HUES64 (cell line): ENCODE results near the gene RFX4.
"Not testable (repeated sequence)": the region's sequence is repeated elsewhere in the genome, so short reads cannot be mapped to it uniquely, and the experiment has no call there.

Experiments
- H3K27ac ChIP-seq: 2 replicates; pipeline ENCODE4 v1.7.0; 2013; ENCODE audit warnings: low read depth, low read length, inconsistent platforms
- H3K27me3 ChIP-seq: 2 replicates; pipeline ENCODE4 v1.6.1; 2013; ENCODE audit warnings: mild to moderate bottlenecking, low read length; ENCODE audit not compliant: insufficient read depth
- H3K36me3 ChIP-seq: 2 replicates; pipeline ENCODE4 v1.6.1; 2013; ENCODE audit warnings: mild to moderate bottlenecking, low read length; ENCODE audit not compliant: insufficient read depth
- H3K4me1 ChIP-seq: 2 replicates; pipeline ENCODE4 v1.6.1; 2013; ENCODE audit warnings: mild to moderate bottlenecking, low read length, moderate library complexity; ENCODE audit not compliant: insufficient read depth
- H3K4me3 ChIP-seq: 2 replicates; pipeline ENCODE4 v1.5.1; 2013; ENCODE audit warnings: mild to moderate bottlenecking, low read length, moderate library complexity
- H3K9ac ChIP-seq: 2 replicates; pipeline ENCODE4 v1.6.1; 2013; ENCODE audit warnings: mild to moderate bottlenecking, low read depth, low read length
- H3K9me3 ChIP-seq: 2 replicates; pipeline ENCODE4 v1.6.1; 2013; ENCODE audit warnings: low read depth, low read length; ENCODE audit not compliant: insufficient read depth
- WGBS: fragments of 150-250, 120-280 bp; methylation state at CpG from one replicate; pipeline ENCODE4 v1.1.7; 2013; ENCODE audit warnings: missing lambda C conversion rate; 5-methylcytosine and 5-hydroxymethylcytosine counted together

RFX4 gene

DNA sequence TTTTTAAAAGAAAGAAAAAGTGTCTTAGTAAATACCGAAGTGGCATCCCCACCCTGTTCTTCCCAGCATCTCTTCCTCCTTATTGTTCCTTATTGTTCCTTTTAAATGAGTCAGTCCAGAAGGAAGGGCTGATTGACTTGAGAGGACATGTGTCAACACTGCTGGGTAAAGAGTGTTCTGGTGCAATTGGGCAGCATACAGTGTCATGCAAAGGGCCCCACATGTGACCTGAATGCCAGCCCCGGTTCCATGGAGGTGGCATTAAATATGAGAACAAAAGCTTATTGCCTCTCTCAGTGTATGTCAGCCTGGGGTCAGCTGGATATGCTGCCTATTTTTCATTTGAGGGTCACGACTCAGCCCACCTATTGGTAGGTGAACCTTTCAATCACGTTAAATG is 132.8 kb downstream of the RFX4 start:
- no peaks in the 10 kb centered on the region for H3K9me3 ChIP-seq
- no peaks in the 10 kb centered on the region for H3K36me3 ChIP-seq
- no peak overlapping the region for H3K27ac ChIP-seq
- H3K4me3 ChIP-seq: no peak overlapping the region
- H3K4me1 ChIP-seq: peaks cover 17% of the 10 kb centered on the region
- H3K9ac ChIP-seq: no peak overlapping the region
- no peaks in the 10 kb centered on the region for H3K27me3 ChIP-seq
- 94% methylated on average over 3 of the region's 4 CpGs for WGBS

DNA sequence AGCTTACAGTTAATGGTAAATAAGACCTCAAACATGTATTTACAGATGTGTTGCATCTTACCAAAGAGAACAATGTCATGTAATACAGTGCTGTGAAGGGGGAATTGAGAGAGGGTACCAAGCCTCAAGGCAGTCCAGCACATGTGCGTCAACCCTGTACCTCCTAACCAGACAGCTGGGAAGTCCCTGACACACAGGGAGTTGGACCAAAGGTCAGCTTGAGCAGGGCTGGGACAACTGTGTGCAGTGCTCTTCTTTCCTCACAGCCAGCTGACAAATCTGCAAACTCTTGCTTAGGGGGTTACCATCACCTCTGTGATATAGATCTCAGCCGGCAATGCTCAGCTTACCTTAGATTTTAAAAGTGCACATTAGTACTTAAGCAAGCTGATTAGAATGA is 134.9 kb downstream of the RFX4 start:
- WGBS: 98% methylated on average over 2 of the region's 2 CpGs
- Histone ChIP-seq H3K4me1 (peaks cover 4% of the 10 kb centered on the region; the same call in 1 of the 2 replicates), H3K27ac (no peak overlapping the region), H3K27me3 (no peaks in the 10 kb centered on the region), H3K4me3 (no peak overlapping the region), H3K9ac (no peak overlapping the region), H3K9me3 (no peaks in the 10 kb centered on the region), H3K36me3 (no peaks in the 10 kb centered on the region)

GRCh38 chr12:106719879-106720278 is 137.1 kb downstream of the RFX4 start:
- Histone ChIP-seq H3K27ac (no peak overlapping the region), H3K36me3 (no peaks in the 10 kb centered on the region), H3K4me3 (no peak overlapping the region), H3K9me3 (no peaks in the 10 kb centered on the region), H3K27me3 (no peaks in the 10 kb centered on the region), H3K9ac (no peak overlapping the region), H3K4me1 (peaks cover 16% of the 10 kb centered on the region)
- 99% methylated on average over 6 of the region's 6 CpGs for WGBS

GRCh38 chr12:106720696-106721095 is 137.9 kb downstream of the RFX4 start:
- 93% methylated on average over 6 of the region's 6 CpGs for WGBS
- no peaks in the 10 kb centered on the region for H3K9me3 ChIP-seq
- no peak overlapping the region for H3K9ac ChIP-seq
- H3K4me3 ChIP-seq: no peak overlapping the region
- no peak overlapping the region for H3K27ac ChIP-seq
- no peaks in the 10 kb centered on the region for H3K27me3 ChIP-seq
- H3K36me3 ChIP-seq: no peaks in the 10 kb centered on the region
- peaks cover 16% of the 10 kb centered on the region for H3K4me1 ChIP-seq

DNA sequence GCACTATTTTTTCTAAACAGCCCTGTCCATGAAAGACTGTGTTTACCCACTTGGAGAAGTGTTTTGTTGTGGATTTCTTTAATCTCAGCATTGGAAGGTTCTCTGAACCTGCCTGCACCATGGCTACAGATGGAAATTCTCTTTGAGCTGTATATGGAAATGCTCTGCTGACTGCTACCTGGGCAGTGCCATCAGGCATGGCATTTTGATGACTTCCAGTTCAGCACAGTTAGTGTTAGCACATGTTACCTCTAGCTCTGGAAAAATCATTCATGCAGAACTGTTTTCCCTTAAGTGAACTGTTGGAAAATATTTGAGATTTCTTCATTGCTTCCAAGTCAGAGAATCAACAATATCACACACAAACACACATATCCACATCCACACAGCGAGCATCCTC is 139.1 kb downstream of the RFX4 start:
- 96% methylated on average over 1 of the region's 1 CpG for WGBS
- Histone ChIP-seq H3K9ac (no peak overlapping the region), H3K27ac (no peak overlapping the region), H3K4me1 (peaks cover 16% of the 10 kb centered on the region), H3K27me3 (no peaks in the 10 kb centered on the region), H3K4me3 (no peak overlapping the region), H3K36me3 (no peaks in the 10 kb centered on the region), H3K9me3 (no peaks in the 10 kb centered on the region)

DNA sequence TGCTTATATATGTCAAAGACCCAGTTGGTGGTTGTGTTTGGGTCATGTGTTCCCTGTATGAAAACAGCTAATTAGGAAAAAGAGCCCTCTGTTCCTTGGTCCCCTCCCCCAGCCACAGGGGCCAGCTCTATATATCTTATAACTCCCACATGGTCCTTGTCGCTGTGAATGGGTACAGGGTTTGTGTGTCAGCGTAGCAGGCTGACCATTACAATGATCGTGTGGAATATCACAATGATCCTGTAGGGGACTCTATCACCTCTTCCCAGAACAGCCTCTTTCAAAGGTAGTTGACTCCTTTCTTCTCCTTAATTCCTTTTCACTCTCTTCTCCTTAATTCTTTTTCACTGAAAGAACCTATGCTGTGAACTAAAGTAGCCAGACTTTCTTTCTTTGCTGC is 140.0 kb downstream of the RFX4 start:
- Histone ChIP-seq H3K4me1 (peaks cover 16% of the 10 kb centered on the region), H3K9me3 (no peaks in the 10 kb centered on the region; the same call in 1 of the 2 replicates), H3K27ac (no peak overlapping the region), H3K36me3 (no peaks in the 10 kb centered on the region), H3K9ac (no peak overlapping the region), H3K4me3 (no peak overlapping the region), H3K27me3 (no peaks in the 10 kb centered on the region)
- WGBS: 55% methylated on average over 3 of the region's 3 CpGs

DNA sequence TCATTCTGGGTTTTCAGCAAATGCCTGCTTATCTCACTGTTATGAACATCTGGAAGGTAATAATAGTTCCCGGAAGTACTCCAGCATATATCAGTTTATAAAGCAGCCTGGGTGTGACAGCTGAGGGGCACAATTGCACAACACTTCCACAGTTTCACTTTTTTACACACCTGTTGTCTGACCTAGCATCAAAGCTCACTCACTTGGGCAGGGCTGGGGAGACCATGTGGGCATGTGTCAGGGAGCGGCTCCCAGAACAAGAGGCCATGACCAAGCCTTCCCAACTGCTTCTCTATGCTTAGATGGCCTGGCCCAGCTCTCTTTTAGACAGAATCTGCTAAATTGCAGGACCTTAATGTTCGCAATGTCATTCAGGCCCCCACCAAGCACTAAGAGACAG is 140.6 kb downstream of the RFX4 start:
- Histone ChIP-seq H3K9me3 (no peaks in the 10 kb centered on the region; the same call in 1 of the 2 replicates), H3K9ac (no peak overlapping the region), H3K27ac (no peak overlapping the region), H3K27me3 (no peaks in the 10 kb centered on the region), H3K4me3 (no peak overlapping the region), H3K4me1 (peaks cover 16% of the 10 kb centered on the region), H3K36me3 (no peaks in the 10 kb centered on the region)
- WGBS: 93% methylated on average over 3 of the region's 3 CpGs

DNA sequence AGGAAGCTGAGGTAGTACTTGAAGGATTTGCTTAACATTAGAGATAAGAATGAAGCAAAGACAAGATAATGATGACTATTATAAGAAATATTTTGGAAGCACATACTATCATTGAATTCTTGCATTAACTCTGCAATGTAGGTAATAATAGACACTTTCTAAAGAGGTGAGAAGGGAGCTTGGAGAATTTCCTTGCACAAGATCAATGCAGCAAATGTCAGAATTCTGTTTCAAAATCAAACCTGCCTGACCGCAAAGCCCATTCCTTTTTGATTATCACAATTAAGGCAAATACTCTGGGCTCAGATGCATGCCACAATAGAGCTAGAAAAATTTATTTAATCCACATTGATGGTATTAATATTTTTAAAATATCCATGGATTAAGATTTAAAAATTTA is 141.3 kb downstream of the RFX4 start:
- Histone ChIP-seq H3K4me3 (no peak overlapping the region), H3K9me3 (no peaks in the 10 kb centered on the region; the same call in 1 of the 2 replicates), H3K27ac (no peak overlapping the region), H3K9ac (no peak overlapping the region), H3K27me3 (no peaks in the 10 kb centered on the region), H3K4me1 (peaks cover 16% of the 10 kb centered on the region), H3K36me3 (no peaks in the 10 kb centered on the region)
- 100% methylated on average over 1 of the region's 1 CpG for WGBS

DNA sequence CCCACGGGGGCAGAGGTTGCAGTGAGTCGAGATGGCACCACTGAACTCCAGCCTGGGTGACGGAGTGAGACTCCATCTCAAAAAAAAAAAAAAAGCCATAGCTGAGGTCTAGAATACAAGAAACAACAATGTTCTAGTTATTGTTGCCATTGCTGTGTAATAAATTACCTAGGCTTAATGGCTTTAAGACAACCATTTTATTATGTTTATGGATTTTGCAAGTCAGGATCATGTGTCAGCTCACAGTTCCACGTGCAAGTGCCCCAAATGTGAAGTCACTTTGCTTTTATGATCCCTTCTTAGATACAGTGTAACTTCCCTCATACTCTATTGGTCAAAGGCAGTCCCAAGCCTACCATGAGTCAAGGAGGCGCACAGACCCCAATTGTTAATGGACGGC is 142.1 kb downstream of the RFX4 start:
- Histone ChIP-seq H3K27ac (no peak overlapping the region), H3K4me3 (no peak overlapping the region), H3K4me1 (peaks cover 16% of the 10 kb centered on the region), H3K27me3 (no peaks in the 10 kb centered on the region), H3K9me3 (no peaks in the 10 kb centered on the region; the same call in 1 of the 2 replicates), H3K9ac (no peak overlapping the region), H3K36me3 (no peaks in the 10 kb centered on the region)
- WGBS: 96% methylated on average over 6 of the region's 6 CpGs

DNA sequence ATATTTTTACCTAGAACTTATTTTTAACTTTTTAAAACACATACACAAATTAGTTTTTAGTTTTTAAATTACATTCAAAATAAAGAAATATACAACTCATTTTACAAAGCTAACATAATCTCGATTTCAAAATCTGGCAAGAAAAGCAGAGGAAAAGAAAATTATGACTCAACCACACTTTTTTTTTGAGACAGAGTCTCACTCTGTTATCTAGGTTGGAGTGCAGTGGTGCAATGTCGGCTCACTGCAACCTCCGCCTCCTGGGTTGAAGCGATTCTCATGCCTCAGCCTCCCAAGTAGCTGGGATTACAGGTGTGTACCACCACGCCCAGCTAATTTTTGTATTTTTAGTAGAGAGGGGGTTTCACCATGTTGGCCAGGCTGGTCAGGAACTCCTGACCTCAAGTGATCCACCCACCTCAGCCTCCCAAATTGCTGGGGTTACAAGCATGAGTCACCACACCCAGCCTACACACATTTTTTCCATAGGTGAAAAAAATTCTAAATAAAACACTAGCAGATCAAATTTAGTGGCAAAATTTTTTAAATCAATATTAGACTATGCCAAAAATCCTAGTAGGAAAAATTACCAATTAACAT is 143.9 kb downstream of the RFX4 start:
- not testable (repeated sequence) for H3K27ac ChIP-seq, H3K36me3 ChIP-seq, H3K9ac ChIP-seq, H3K9me3 ChIP-seq, H3K4me3 ChIP-seq, H3K27me3 ChIP-seq
- 96% methylated on average over 5 of the region's 5 CpGs for WGBS
- H3K4me1 ChIP-seq: peaks cover 16% of the 10 kb centered on the region

DNA sequence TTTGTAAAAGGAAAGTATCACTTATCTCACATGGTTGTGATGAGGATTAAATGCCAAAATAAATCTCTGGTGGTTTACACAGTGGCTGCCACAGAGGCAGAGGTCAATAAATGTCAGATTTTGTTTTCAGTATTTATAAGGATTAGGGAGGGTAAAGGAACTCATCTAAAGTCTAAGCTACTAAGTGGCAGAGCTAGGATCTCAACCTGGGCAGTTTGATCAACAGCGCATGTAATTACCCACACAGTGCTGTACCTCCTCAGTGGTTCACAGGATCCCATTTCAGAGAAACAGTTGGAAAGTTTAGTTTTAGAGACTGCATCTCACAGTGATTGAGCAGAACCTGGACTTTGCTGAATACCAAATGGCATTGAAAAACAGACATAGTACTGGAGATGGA is 146.8 kb downstream of the RFX4 start:
- Histone ChIP-seq H3K4me1 (no peaks in the 10 kb centered on the region), H3K27me3 (no peaks in the 10 kb centered on the region), H3K36me3 (no peaks in the 10 kb centered on the region), H3K9me3 (no peaks in the 10 kb centered on the region; the same call in 1 of the 2 replicates), H3K4me3 (no peak overlapping the region), H3K9ac (no peak overlapping the region), H3K27ac (no peak overlapping the region)
- 91% methylated on average over 1 of the region's 1 CpG for WGBS

DNA sequence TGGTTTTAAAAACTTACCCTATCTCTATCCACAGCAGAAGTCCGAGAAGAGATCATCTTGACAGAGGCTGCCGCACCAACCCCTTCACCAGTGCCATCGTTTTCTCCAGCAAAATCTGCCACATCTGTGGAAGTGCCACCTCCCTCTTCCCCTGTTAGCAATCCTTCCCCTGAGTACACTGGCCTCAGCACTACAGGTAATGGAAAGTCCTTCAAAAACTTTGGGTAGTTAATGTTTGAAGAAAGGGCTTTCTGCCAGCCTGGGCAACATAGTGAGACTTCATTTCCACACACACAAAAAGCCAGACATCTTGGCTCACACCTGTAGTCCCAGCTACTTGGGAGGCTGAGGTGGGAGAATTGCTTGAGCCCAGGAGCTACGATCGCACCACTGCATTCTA is 150.1 kb downstream of the RFX4 start:
- no peaks in the 10 kb centered on the region for H3K27me3 ChIP-seq
- no peaks in the 10 kb centered on the region for H3K9me3 ChIP-seq
- H3K4me1 ChIP-seq: 0 out of 2 replicates have a peak, but pooled peaks cover 4% of the 10 kb centered on the region
- H3K36me3 ChIP-seq: no peaks in the 10 kb centered on the region
- 96% methylated on average over 5 of the region's 5 CpGs for WGBS
- no peak overlapping the region for H3K27ac ChIP-seq
- no peak overlapping the region for H3K9ac ChIP-seq
- no peak overlapping the region for H3K4me3 ChIP-seq
